ENCODE results near the gene ANKH.
A peak's percentile ranks its signal among the peaks of the same experiment; 100 is the strongest.

- TF ChIP-seq POLR2AphosphoS5 (IDR thresholded peaks at IDR 0.05) (peak; percentile 59), CTCF (IDR thresholded peaks at IDR 0.05; ENCODE audit: poor library complexity, severe bottlenecking) (no peak), EZH2 (IDR thresholded peaks at IDR 0.05; ENCODE audit: borderline replicate concordance, insufficient read depth, low read length, poor library complexity, severe bottlenecking) (no peak), REST (IDR thresholded peaks at IDR 0.05; ENCODE audit: borderline replicate concordance) (peak; percentile 51), MXI1 (conservative IDR thresholded peaks at IDR 0.05; ENCODE audit: poor library complexity, severe bottlenecking) (no peak), TAF1 (IDR thresholded peaks at IDR 0.05; ENCODE audit: low read depth) (no peak), EP300 (conservative IDR thresholded peaks at IDR 0.05; ENCODE audit: poor library complexity, severe bottlenecking) (peak; percentile 81), SMC3 (conservative IDR thresholded peaks at IDR 0.05; ENCODE audit: poor library complexity) (no peak), RAD21 (conservative IDR thresholded peaks at IDR 0.05) (no peak)
Observed at GRCh38 chr5:14915291-14915952, 43.8 kb upstream of the ANKH start.

All from neural cell (in vitro differentiated cells).